ENCODE data around the gene CLDN24. TPM values are rescaled to one million over a fixed set of nuclear protein-coding genes. Genes with fewer than 3 reads are reported as not detected.

CLDN24 gene
- total RNA-seq, 1 donor from 2014 or later, result not detected

DNA sequence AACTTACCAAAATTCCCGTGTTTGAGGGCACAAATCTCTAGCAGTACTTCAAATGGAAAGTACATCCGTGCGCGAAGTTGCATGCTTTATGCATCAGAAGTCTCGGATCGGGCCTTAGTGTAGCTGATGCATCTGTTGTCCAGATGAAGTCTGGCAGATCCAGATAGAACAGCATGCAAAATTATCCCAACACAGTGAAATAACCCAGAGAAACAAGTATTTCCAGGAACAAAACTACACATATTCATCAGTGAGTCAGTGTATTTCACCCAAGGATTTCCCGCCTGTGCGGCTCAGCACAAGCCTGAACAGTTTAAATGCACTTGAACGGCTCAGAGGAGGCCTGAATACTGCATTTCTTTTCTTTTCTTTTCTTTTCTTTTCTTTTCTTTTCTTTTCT, 27.4 kb upstream of the CLDN24 start:
- Mint-ChIP-seq H3K27ac (no peak overlapping the region), H3K27me3 (ENCODE audit: insufficient read depth, low read depth) (peaks cover 22% of the 10 kb centered on the region), H3K4me1 (peaks cover 21% of the 10 kb centered on the region), H3K4me3 (no peak overlapping the region), H3K36me3 (no peaks in the 10 kb centered on the region), H3K9me3 (peaks cover 8% of the 10 kb centered on the region)
- H3K27me3 ChIP-seq, result no peaks in the 10 kb centered on the region
- no peak overlapping the region for H3K4me2 ChIP-seq
- TF ChIP-seq EZH2 (IDR thresholded peaks at IDR 0.05), result no peak
- no peak for DNase-seq (ENCODE audit: low spot score)
- no peak overlapping the region for H3K27ac ChIP-seq
- no peak overlapping the region for H3K4me3 ChIP-seq
- no peaks in the 10 kb centered on the region for H4K20me1 ChIP-seq (ENCODE audit: low read depth)
- H3K36me3 ChIP-seq, result no peaks in the 10 kb centered on the region
- H3K4me1 ChIP-seq, result peaks cover 8% of the 10 kb centered on the region
- no peaks in the 10 kb centered on the region for H3F3A ChIP-seq (ENCODE audit: low read depth)
- H3K79me2 ChIP-seq (ENCODE audit: low read depth), result no peaks in the 10 kb centered on the region
- no peak overlapping the region for H2AFZ ChIP-seq (replicated peaks)
- H3K9ac ChIP-seq, result no peak overlapping the region
- H3K9me3 ChIP-seq (ENCODE audit: low read depth), result no peaks in the 10 kb centered on the region

GRCh38 chr4:183348706-183349659, 26.8 kb upstream of the CLDN24 start:
- no peak overlapping the region for H3K4me3 ChIP-seq
- H3K27ac Mint-ChIP-seq, result no peak overlapping the region
- TF ChIP-seq CTCF (IDR thresholded peaks at IDR 0.05) (no peak), EZH2phosphoT487 (IDR thresholded peaks at IDR 0.05) (no peak), EZH2 (IDR thresholded peaks at IDR 0.05) (no peak)
- H3K9ac ChIP-seq, result no peak overlapping the region
- H3F3A ChIP-seq (ENCODE audit: low read depth), result no peaks in the 10 kb centered on the region
- no peaks in the 10 kb centered on the region for H3K36me3 ChIP-seq
- no peaks in the 10 kb centered on the region for H3K9me3 ChIP-seq (ENCODE audit: low read depth)
- no peak overlapping the region for H3K4me3 Mint-ChIP-seq
- peaks cover 26% of the 10 kb centered on the region for H3K27me3 Mint-ChIP-seq (ENCODE audit: insufficient read depth, low read depth)
- no peak for DNase-seq (ENCODE audit: low spot score)
- H3K27me3 ChIP-seq, result no peaks in the 10 kb centered on the region
- peaks cover 8% of the 10 kb centered on the region for H3K4me1 ChIP-seq
- no peaks in the 10 kb centered on the region for H3K36me3 Mint-ChIP-seq
- peaks cover 21% of the 10 kb centered on the region for H3K4me1 Mint-ChIP-seq
- no peak overlapping the region for H3K27ac ChIP-seq
- no peak overlapping the region for H2AFZ ChIP-seq (replicated peaks)
- H3K9me3 Mint-ChIP-seq, result peaks cover 8% of the 10 kb centered on the region
- H3K4me2 ChIP-seq, result no peak overlapping the region
- no peaks in the 10 kb centered on the region for H4K20me1 ChIP-seq (ENCODE audit: low read depth)
- no peaks in the 10 kb centered on the region for H3K79me2 ChIP-seq (ENCODE audit: low read depth)

DNA sequence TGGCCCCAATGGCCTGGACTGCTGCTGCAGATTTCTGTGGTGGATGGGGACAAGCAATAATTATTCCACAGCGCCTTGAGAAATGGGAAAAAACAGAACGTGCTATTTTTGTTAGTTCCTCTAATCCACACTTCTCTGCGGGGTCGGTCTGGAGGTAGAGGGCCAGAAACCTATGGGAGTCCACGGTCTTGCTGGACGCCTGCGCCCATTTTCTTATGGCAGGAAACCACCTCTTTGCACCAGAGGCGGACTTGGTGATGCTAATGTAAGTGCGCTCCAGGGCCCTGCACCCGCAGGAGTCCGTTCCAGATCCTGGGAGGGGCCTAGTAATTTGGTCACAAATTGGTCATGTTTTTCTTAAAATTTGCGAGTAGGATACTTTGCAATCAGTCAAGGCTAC, 25.9 kb upstream of the CLDN24 start:
- no peaks in the 10 kb centered on the region for H4K20me1 ChIP-seq (ENCODE audit: low read depth)
- H3K79me2 ChIP-seq (ENCODE audit: low read depth), result no peaks in the 10 kb centered on the region
- no peak for DNase-seq (ENCODE audit: low spot score)
- Mint-ChIP-seq H3K4me3 (no peak overlapping the region), H3K27me3 (ENCODE audit: insufficient read depth, low read depth) (peaks cover 26% of the 10 kb centered on the region), H3K36me3 (no peaks in the 10 kb centered on the region), H3K9me3 (peaks cover 6% of the 10 kb centered on the region), H3K4me1 (peaks cover 19% of the 10 kb centered on the region), H3K27ac (no peak overlapping the region)
- no peaks in the 10 kb centered on the region for H3K27me3 ChIP-seq
- peaks cover 8% of the 10 kb centered on the region for H3K4me1 ChIP-seq
- H2AFZ ChIP-seq (replicated peaks), result no peak overlapping the region
- no peak overlapping the region for H3K4me3 ChIP-seq
- no peaks in the 10 kb centered on the region for H3K9me3 ChIP-seq (ENCODE audit: low read depth)
- no peak overlapping the region for H3K9ac ChIP-seq
- H3K27ac ChIP-seq, result no peak overlapping the region
- no peak overlapping the region for H3K4me2 ChIP-seq
- no peaks in the 10 kb centered on the region for H3F3A ChIP-seq (ENCODE audit: low read depth)
- H3K36me3 ChIP-seq, result no peaks in the 10 kb centered on the region
- TF ChIP-seq CTCF (IDR thresholded peaks at IDR 0.05) (no peak), EZH2phosphoT487 (IDR thresholded peaks at IDR 0.05) (no peak), EZH2 (IDR thresholded peaks at IDR 0.05) (no peak)

GRCh38 chr4:183347566-183347965, 25.3 kb upstream of the CLDN24 start:
- Histone ChIP-seq H3K4me3 (no peak overlapping the region), H3K79me2 (ENCODE audit: low read depth) (no peaks in the 10 kb centered on the region), H3F3A (ENCODE audit: low read depth) (no peaks in the 10 kb centered on the region), H3K27me3 (no peaks in the 10 kb centered on the region), H3K4me2 (no peak overlapping the region), H2AFZ (replicated peaks) (no peak overlapping the region), H3K9ac (no peak overlapping the region), H3K4me1 (peaks cover 8% of the 10 kb centered on the region), H3K36me3 (no peaks in the 10 kb centered on the region), H4K20me1 (ENCODE audit: low read depth) (no peaks in the 10 kb centered on the region), H3K9me3 (ENCODE audit: low read depth) (no peaks in the 10 kb centered on the region), H3K27ac (no peak overlapping the region)
- Mint-ChIP-seq H3K4me3 (no peak overlapping the region), H3K4me1 (peaks cover 18% of the 10 kb centered on the region), H3K36me3 (no peaks in the 10 kb centered on the region), H3K27ac (no peak overlapping the region), H3K9me3 (peaks cover 6% of the 10 kb centered on the region), H3K27me3 (ENCODE audit: insufficient read depth, low read depth) (peaks cover 26% of the 10 kb centered on the region)
- TF ChIP-seq EZH2phosphoT487 (IDR thresholded peaks at IDR 0.05), result no peak
- no peak for DNase-seq (ENCODE audit: low spot score)
